H9 (cell line): ENCODE measurements around the gene SEMA4D. TPM values are rescaled to one million over a fixed set of nuclear protein-coding genes. Genes with fewer than 3 reads are reported as not detected.

Experiments used
- DNase-seq: peaks from one replicate; pipeline ENCODE4 v3.0.0-alpha.2; 2017
- H2AFZ ChIP-seq: one replicate; pipeline ENCODE4 v1.6.1; 2013; ENCODE audit warnings: mild to moderate bottlenecking, low read length, control low read depth, moderate library complexity
- H2AK5ac ChIP-seq: 2 replicates; pipeline ENCODE4 v1.6.1; 2013; ENCODE audit warnings: low read length, control low read depth, mixed read lengths; ENCODE audit not compliant: insufficient read length
- H2BK120ac ChIP-seq: one replicate; pipeline ENCODE4 v1.6.1; 2013; ENCODE audit warnings: low read depth, mild to moderate bottlenecking, low read length, control low read depth, inconsistent platforms; ENCODE audit not compliant: poor library complexity, severe bottlenecking
- H2BK12ac ChIP-seq: 2 replicates; pipeline ENCODE4 v1.6.1; 2013; ENCODE audit warnings: low read length, control low read depth, mixed read lengths, low read depth; ENCODE audit not compliant: insufficient read length
- H2BK15ac ChIP-seq: 2 replicates; pipeline ENCODE4 v1.6.1; 2013; ENCODE audit warnings: low read depth, low read length, control low read depth
- H2BK20ac ChIP-seq: one replicate; pipeline ENCODE4 v1.6.1; 2013; ENCODE audit warnings: low read depth, mild to moderate bottlenecking, low read length, control low read depth, inconsistent platforms; ENCODE audit not compliant: poor library complexity, severe bottlenecking
- H2BK5ac ChIP-seq: 2 replicates; pipeline ENCODE4 v1.6.1; 2013; ENCODE audit warnings: low read length, control low read depth, mixed read lengths; ENCODE audit not compliant: insufficient read length
- H3K14ac ChIP-seq: 2 replicates; pipeline ENCODE4 v1.6.1; 2013; ENCODE audit warnings: low read length, control low read depth; ENCODE audit not compliant: insufficient read depth
- H3K18ac ChIP-seq: 2 replicates; pipeline ENCODE4 v1.6.1; 2013; ENCODE audit warnings: low read depth, mild to moderate bottlenecking, mixed read lengths, low read length, control low read depth; ENCODE audit not compliant: insufficient read length
- H3K23ac ChIP-seq: 2 replicates; pipeline ENCODE4 v1.6.1; 2013; ENCODE audit warnings: low read length, control low read depth, mixed read lengths, low read depth; ENCODE audit not compliant: insufficient read length
- H3K23me2 ChIP-seq: 2 replicates; pipeline ENCODE4 v1.6.1; 2013; ENCODE audit warnings: low read depth, mild to moderate bottlenecking, mixed read lengths, low read length, control low read depth; ENCODE audit not compliant: insufficient read length, poor library complexity, severe bottlenecking
- H3K27ac ChIP-seq: 2 replicates; pipeline ENCODE4 v1.5.1; 2013; ENCODE audit warnings: low read length, control low read depth, mixed read lengths, low read depth; ENCODE audit not compliant: insufficient read length
- H3K27me3 ChIP-seq: 2 replicates; pipeline ENCODE4 v1.6.1; 2013; ENCODE audit warnings: low read length, control low read depth, inconsistent platforms; ENCODE audit not compliant: insufficient read depth
- H3K4ac ChIP-seq: 2 replicates; pipeline ENCODE4 v1.6.1; 2013; ENCODE audit warnings: low read depth, mild to moderate bottlenecking, control low read depth, inconsistent platforms, low read length, moderate library complexity
- H3K4me1 ChIP-seq: 2 replicates; pipeline ENCODE4 v1.6.1; 2013; ENCODE audit warnings: low read length, control low read depth, inconsistent platforms; ENCODE audit not compliant: insufficient read depth
- H3K4me2 ChIP-seq: 2 replicates; pipeline ENCODE4 v1.6.1; 2013; ENCODE audit warnings: low read length, control low read depth, mixed read lengths; ENCODE audit not compliant: insufficient read length, insufficient read depth
- H3K56ac ChIP-seq: 2 replicates; pipeline ENCODE4 v1.6.1; 2013; ENCODE audit warnings: low read depth, mild to moderate bottlenecking, mixed read lengths, low read length, control low read depth; ENCODE audit not compliant: insufficient read length
- H3K79me1 ChIP-seq: 2 replicates; pipeline ENCODE4 v1.6.1; 2013; ENCODE audit warnings: low read depth, mild to moderate bottlenecking, moderate library complexity, low read length, control low read depth, inconsistent platforms; ENCODE audit not compliant: insufficient read depth, poor library complexity, severe bottlenecking
- H3K79me2 ChIP-seq: 2 replicates; pipeline ENCODE4 v1.6.1; 2013; ENCODE audit warnings: low read length, control low read depth, inconsistent platforms; ENCODE audit not compliant: insufficient read depth
- H3K9ac ChIP-seq: 2 replicates; pipeline ENCODE4 v1.6.1; 2013; ENCODE audit warnings: low read length, control low read depth, mixed read lengths; ENCODE audit not compliant: insufficient read length; ENCODE audit errors: extremely low read depth
- H3K9me3 ChIP-seq: one replicate; pipeline ENCODE4 v1.6.1; 2013; ENCODE audit warnings: low read depth, low read length, inconsistent platforms; ENCODE audit not compliant: control insufficient read depth
- H3T11ph ChIP-seq: one replicate; pipeline ENCODE4 v1.6.1; 2013; ENCODE audit warnings: mild to moderate bottlenecking, low read length, control low read depth, inconsistent platforms
- H4K20me1 ChIP-seq: one replicate; pipeline ENCODE4 v1.6.1; 2013; ENCODE audit not compliant: control insufficient read depth, insufficient read length, insufficient read depth
- H4K5ac ChIP-seq: 2 replicates; pipeline ENCODE4 v1.6.1; 2013; ENCODE audit warnings: low read depth, mild to moderate bottlenecking, mixed read lengths, low read length, control low read depth; ENCODE audit not compliant: insufficient read length
- H4K8ac ChIP-seq: replicated peaks from 2 replicates; pipeline ENCODE4 v1.6.1; 2013; ENCODE audit warnings: low read length, control low read depth, mixed read lengths, low read depth; ENCODE audit not compliant: insufficient read length
- H4K91ac ChIP-seq: 2 replicates; pipeline ENCODE4 v1.6.1; 2013; ENCODE audit warnings: low read depth, mild to moderate bottlenecking, moderate library complexity, mixed read lengths, low read length, control low read depth; ENCODE audit not compliant: insufficient read length
- H3K27ac Mint-ChIP-seq, 3 experiments: 2 replicates in 2 of 3; 3 replicates in 1 of 3; pipeline ENCODE4 v1.8.0; 2020 to 2021; ENCODE audit warnings: mixed read lengths in 3 of 3, mild to moderate bottlenecking in 1 of 3, moderate library complexity in 1 of 3
- H3K27me3 Mint-ChIP-seq: 2 replicates; pipeline ENCODE4 v1.8.0; 2021; ENCODE audit warnings: low read depth, mild to moderate bottlenecking, moderate library complexity, mixed read lengths
- H3K36me3 Mint-ChIP-seq, 3 experiments: 2 replicates in 2 of 3; 3 replicates in 1 of 3; pipeline ENCODE4 v1.8.0; 2020 to 2021; ENCODE audit warnings: low read depth in 3 of 3, mixed read lengths in 3 of 3; ENCODE audit not compliant: insufficient read depth in 1 of 3
- H3K4me1 Mint-ChIP-seq, 2 experiments: 2 replicates each; pipeline ENCODE4 v1.8.0; 2020; ENCODE audit warnings: mixed read lengths in 2 of 2
- H3K4me3 Mint-ChIP-seq, 2 experiments: 2 replicates in 1 of 2; 3 replicates in 1 of 2; pipeline ENCODE4 v1.8.0; 2020 to 2021; ENCODE audit warnings: mild to moderate bottlenecking in 2 of 2, mixed read lengths in 2 of 2, moderate library complexity in 1 of 2
- H3K9me3 Mint-ChIP-seq, 2 experiments: 2 replicates in 1 of 2; 3 replicates in 1 of 2; pipeline ENCODE4 v1.8.0; 2020; ENCODE audit warnings: mild to moderate bottlenecking in 2 of 2, mixed read lengths in 2 of 2, moderate library complexity in 1 of 2
- whole genome bisulfite sequencing: extraction: QIAGEN DNeasy Blood & Tissue Kit; methylation state at CpG from one replicate; pipeline ENCODE4 v1.1.7; 2013; ENCODE audit warnings: missing lambda C conversion rate, low lambda C conversion rate, mixed read lengths; ENCODE audit not compliant: insufficient read length; ENCODE audit errors: extremely low coverage; 5-methylcytosine and 5-hydroxymethylcytosine counted together
- total RNA-seq: library from RNA; stranded (reverse); gene quantifications from 2 replicates; pipeline ENCODE4 v1.2.1, GENCODE V29; 2021
- TF ChIP-seq, protein P1 (sequence below): fragments of 200-600 bp; sonication (generic); conservative IDR thresholded peaks from 3 replicates; pipeline ENCODE4 v1.8.0; 2021; ENCODE audit warnings: antibody characterized with exemption, mild to moderate bottlenecking

Gene SEMA4D
- total RNA-seq, 1 experiment from 2014 or later = 47.2 TPM

GRCh38 chr9:89325733-89326132, 172.2 kb downstream of the SEMA4D start:
- Histone ChIP-seq H3K23me2 (no peaks in the 10 kb centered on the region), H4K8ac (no peak overlapping the region), H3K9me3 (no peaks in the 10 kb centered on the region), H3K4me2 (no peak overlapping the region), H2BK5ac (no peak overlapping the region), H3K79me1 (peaks cover 10% of the 10 kb centered on the region), H3K18ac (no peak overlapping the region), H3K23ac (no peak overlapping the region), H4K20me1 (no peaks in the 10 kb centered on the region), H2AFZ (no peak overlapping the region), H3T11ph (no peak overlapping the region), H2BK120ac (no peak overlapping the region), H3K27ac (no peak overlapping the region), H3K9ac (no peak overlapping the region), H3K14ac (no peak overlapping the region), H3K4ac (no peak overlapping the region), H3K79me2 (peaks cover 13% of the 10 kb centered on the region; the same call in 1 of the 2 replicates), H3K56ac (no peak overlapping the region), H2BK12ac (no peak overlapping the region), H4K91ac (no peak overlapping the region), H2BK15ac (no peak overlapping the region), H4K5ac (no peak overlapping the region), H3K27me3 (no peaks in the 10 kb centered on the region), H3K4me1 (no peaks in the 10 kb centered on the region), H2AK5ac (no peak overlapping the region), H2BK20ac (no peak overlapping the region)
- Mint-ChIP-seq H3K27ac (no peak overlapping the region), H3K4me3 (no peak overlapping the region), H3K9me3 (no peaks in the 10 kb centered on the region), H3K4me1 (no peaks in the 10 kb centered on the region), H3K36me3 (peaks cover 19 to 62% (median 49%) of the 10 kb centered on the region in 3 experiments; a peak in 6 of 7 replicates), H3K27me3 (no peaks in the 10 kb centered on the region)
- no CpG with 5 or more reads among the region's 3 CpGs for WGBS
- DNase-seq = no peak
- TF ChIP-seq, protein P1, sequence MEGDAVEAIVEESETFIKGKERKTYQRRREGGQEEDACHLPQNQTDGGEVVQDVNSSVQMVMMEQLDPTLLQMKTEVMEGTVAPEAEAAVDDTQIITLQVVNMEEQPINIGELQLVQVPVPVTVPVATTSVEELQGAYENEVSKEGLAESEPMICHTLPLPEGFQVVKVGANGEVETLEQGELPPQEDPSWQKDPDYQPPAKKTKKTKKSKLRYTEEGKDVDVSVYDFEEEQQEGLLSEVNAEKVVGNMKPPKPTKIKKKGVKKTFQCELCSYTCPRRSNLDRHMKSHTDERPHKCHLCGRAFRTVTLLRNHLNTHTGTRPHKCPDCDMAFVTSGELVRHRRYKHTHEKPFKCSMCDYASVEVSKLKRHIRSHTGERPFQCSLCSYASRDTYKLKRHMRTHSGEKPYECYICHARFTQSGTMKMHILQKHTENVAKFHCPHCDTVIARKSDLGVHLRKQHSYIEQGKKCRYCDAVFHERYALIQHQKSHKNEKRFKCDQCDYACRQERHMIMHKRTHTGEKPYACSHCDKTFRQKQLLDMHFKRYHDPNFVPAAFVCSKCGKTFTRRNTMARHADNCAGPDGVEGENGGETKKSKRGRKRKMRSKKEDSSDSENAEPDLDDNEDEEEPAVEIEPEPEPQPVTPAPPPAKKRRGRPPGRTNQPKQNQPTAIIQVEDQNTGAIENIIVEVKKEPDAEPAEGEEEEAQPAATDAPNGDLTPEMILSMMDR = no peak
